Inferior parietal cortex (tissue), 1 donor: ENCODE measurements around the gene EHD1.

Experiments used
- DNase-seq: peaks from one replicate; pipeline ENCODE4 v3.0.0-alpha.2; 2016; ENCODE audit errors: extremely low spot score

The EHD1 gene

DNA sequence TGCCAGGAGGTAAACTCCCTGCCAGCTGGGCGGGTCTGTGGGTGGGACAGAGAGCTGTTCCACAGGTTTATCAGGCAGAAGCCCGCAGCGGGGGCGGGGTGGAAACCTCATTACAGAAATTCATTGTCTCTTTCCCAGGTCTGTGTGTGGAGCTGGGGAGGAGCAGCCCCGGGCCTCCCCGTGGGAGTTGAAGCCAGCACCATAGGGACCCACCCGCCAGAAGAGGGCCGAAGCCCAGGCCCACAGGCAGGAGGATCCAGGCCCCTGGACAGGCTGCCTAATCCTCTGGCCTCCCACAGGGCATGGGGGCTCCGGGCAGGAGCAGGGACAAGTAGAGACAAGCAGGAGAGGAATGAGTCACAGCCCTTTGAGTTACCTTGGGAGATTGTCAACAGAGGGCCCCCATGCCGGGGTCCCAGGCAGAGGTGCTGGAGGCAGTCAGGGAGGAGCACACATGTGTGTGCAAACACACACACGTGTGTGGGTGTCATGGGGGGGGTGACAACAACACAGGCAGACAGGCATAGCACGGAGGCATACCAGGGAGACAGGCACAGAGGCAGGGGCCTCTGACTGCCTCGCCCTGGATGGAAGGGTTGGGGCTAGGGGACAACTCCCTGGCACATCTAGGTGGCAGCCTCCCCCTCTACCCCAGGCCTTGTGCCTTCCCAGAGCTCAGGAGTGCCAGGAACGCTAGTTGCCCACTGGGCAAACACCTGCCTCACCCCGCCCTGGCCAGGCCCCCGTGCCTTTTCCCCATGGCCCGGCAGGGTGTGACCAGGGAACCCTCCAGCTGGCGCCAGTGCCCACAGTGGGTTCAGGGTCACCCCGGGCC lies 35.4 kb downstream of the EHD1 start:
- DNase-seq = no peak

DNA sequence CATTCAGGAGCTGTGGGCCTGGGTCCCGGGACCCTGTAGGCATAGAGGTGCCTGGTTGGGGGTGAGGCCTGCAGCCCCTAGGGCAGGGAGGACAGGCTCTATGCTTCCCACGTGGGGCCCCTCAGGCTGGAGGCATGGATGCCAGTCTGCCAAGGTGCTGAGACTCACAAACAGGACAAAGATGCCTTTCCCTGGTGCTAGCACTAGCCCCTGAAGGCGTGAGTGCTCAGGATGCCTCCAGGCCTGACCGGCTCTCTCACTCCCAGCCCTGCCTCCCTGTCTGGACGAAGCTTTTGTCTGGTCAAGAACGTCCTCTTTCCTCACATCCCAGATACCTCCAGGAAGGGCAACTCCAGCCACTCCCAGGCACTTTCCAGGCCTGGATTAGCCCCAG lies 36.1 kb downstream of the EHD1 start:
- no peak for DNase-seq

DNA sequence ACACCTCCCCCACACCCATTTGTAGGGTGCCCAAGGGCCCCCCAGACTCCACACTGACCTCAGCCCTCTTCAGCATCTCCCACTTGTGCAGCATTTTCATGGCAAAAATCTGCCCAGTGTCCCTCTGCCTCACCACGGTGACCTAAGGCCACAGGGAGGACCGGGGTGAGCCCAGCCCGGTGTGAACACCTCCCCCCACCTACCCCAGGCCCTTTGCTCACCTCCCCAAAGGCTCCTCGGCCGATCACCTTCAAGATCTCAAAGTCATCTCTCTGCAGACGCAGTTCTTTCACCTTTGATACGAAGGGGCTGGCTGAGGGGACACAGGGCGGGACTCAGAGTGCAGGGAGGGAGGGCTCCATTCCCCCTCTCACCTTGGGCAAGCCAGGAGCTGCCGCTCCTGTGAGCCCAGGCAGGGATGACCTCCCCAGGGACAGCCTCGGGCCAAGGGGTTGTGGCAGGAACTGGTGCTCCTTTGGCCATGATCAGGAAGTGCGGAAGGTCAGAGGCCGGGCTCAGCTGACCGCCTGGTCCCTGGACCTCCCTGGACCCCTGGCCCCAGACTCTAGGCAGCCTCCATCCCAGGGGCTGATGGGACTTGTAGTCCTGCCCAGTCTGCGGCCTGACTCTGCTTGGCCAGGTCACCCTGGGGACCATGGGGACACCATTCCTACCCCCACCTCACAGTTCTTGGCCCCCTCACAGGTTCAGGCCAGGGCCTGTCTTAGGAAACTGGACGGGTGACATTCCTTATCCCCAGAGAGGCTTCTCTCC lies 36.6 kb downstream of the EHD1 start:
- DNase-seq = no peak

DNA sequence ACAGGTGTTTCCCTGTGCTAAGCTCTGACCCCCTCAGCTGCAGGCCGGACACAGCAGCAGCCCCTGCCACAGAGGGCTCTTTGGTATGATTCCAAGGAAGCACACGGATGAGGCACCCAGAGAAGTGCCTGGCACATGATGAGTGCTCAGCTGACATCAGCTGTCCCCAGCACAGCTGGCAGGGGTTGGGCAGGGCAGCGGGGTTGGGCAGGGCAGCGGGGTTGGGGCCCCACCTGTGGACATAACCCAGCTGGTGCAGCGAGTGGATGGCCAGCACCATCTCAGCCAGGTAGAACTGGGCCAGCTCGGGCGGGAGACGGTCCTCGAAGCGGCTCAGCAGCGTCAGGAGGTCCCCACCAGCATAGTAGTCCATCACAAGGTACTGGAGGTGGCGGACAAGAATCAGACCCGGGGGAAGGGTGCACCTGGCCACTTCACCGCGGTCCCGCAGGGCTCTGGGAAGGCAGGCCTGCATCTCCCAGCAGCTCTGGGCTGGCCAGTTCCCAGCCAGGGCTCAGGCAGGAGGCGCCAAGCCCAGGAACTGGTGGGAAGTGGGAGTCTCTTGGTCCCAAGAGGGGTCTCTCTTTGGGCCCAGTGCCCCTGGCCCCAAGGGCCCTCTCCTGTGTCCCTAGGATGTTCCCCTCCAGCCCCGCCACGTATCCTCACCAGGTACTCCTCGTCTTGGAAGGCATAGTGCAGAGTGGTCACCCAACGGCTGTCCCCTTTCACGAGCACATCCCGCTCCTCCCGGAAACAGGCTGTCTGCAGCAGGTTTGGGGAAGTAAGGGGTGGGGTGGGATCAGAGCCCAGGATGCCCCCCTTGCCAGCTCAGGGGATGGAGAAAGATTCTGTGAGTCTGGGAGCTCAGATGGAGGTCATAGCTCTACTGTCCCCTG lies 38.3 kb downstream of the EHD1 start:
- no peak for DNase-seq

DNA sequence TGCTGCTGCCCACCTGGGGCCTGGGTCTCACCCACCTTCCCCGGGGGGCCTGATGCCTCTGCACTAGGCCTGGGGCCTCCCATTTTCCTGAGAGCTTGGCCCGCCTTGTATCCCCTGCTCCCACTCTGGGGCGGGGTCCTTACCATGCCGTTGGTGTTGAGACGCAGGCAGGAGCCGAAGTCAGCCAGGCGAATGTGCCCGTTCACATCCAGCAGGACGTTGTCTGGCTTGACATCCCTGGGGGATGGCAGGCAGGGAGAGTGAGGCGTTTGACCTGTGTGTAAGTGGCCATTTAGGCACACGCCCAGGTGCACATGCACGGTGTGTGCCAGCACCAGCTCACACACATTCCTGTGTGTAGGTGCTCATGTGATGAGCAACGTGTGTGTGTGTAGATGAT lies 39.1 kb downstream of the EHD1 start:
- DNase-seq = no peak

DNA sequence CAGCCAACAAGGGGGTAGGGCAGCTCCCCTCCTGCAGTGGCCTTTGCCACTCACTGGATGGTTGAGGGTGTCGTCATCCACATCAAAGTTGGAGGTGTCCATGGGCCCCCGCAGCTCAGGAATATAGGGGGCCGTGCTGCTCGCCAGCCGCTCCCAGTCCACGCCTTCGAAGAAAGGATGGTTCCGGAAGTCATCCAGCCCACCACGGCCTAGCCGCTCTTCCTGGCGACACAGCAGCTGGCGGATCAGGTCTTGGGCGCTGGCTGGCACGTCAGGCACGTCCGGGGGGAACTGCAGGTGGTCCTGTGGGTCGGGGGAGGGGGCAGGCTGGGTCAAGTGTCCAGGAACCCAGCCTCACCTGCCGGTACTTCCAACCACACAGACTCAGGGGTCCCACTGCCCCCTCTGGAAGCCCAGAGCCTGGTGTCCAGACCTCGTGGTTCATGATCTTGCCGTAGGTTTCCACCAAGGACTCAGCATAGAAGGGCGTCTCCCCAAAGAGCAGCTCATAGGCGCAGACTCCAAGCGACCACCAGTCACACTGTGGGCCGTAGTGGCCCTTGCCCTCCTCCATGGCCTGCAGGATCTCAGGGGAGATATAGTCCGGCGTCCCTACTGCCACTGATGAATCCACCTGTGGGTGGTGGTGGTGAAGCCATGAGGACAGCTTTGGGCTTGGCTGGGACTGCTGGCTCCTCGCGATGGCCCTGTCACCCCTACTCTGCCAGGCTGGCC lies 39.7 kb downstream of the EHD1 start:
- DNase-seq = no peak

DNA sequence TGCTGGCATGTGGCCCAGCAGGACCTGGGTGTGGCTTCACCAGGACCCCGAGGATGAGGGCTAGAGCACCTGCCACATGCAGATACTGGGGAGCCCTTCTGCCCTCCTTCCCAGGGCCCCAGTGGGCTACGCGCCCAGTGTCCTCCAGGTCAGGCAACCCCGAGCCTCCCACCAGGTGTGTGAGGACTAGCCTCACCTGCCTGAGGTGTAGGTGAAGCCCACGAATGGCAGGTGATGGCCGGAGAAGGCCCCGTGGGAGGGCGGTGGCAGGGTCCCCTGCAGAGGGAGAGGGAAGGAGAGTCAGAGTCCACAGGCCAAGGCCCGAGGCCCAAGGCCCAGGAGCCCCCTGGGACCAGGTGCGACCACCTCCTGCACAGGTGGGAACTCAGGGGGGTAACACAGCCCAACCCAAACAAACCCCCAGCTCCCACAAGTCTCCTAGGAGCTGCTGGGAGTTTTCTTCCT lies 40.5 kb downstream of the EHD1 start:
- no peak for DNase-seq

DNA sequence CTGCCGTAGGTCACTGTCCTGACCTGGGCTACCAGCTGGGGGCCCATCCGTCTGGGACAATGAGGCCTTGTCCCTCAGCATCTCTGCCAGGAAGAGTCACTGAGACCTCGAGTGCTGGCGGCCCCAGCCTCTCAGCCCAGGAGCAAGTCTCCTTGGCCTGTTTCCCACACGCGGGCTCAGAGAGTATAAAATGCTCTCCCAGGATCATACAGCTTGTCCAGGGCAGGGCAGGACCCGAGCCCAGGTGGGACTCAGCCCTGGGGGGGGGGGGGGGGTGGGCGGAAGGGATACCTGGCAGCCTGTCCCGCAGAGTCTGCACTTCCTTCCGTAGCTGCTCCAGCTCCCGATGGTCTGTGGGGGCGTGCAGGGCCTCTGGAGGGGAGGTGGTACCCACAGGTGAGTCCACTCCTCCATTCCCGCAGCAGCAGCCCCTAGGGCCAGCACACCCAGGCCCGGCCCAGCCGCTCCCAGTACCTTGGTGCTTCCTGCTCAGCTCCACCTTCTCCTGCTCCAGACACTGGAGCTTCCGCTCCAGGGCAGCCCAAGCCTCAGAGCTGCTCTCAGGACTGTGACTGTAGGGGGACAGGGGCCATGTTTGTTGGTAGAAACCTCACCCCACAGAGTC lies 41.9 kb downstream of the EHD1 start:
- no peak for DNase-seq

DNA sequence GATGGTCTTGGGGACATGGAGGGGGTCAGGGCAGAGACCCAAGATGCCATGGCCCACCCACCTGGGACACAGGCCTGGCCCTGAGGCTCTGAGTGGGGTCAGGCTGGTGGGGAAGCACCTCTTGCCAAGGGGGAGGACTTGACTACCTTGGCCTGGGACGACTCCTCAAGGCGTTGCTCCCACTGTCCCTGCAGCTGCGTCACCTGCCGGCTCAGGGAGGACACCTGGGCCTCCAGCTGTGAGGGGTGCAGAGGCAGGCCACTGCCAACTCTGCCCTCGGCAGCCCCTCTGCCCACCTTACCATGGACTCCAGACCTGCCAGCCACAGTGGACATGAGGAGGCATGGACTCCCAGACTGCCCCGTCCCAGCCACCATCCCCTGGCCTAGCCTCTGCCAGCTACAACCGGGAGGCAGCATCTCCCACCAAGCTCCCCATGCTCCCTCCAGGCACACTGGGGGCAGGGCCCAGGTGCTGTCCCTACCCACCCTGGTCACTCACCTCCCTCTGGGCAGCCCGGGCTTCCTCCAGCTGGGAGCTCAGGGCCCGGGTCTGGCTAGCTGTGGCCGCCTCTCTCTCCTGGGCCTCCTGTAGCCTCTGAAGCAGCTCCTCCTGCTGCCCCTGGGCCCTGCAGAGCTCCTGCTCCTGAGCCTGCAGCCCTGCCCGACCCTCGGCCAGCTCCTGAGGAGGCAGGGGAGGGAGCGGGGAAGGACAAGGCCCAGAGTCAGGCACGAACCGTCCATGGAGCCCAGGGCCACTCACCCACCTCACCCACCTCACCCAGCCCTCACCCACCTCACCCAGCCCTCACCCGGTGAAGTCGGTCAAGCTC lies 42.6 kb downstream of the EHD1 start:
- DNase-seq = no peak

DNA sequence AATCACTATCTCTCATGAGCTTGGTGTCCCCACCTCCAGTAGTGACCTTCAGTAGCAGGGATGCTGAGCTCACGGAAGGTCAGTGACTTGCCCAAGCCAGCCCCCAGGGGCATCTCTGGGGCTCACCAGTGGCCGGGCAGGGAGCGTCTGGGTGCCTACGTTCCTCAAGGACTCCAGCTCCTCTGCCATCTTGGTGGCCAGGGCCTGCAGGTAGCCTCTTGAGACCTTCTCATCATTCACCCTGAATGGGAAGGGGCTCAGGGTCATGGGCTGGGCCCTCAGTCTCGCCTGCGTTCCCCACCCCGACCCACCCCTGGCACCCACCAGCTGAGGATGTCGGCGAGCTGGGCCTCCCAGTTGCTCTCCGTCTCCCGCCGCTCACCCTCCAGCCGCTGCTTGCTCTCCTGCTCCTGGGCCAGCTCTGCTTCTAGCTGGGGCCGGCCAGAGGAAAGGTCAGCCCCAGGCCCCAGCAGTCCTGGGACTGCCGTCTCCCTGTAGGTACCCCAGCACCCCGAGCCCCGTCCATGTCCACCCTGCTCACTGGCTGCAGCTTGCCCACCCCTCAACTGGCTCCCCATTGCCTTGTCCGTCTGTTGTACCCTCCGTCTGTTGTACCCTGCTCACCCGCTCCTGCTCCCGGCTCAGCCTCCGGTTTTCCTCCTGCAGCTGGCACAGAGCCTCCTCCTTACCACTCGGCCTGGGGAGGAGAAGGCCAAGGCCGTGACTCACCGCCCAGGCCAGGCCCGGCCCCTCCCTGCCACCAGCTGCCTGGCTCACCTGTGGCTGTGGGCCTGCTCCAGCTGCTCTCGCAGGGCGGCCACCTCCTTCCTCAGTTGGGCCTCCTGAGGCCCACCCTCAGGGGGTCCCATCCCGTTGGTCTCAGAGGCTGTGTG lies 43.5 kb downstream of the EHD1 start:
- DNase-seq = no peak

DNA sequence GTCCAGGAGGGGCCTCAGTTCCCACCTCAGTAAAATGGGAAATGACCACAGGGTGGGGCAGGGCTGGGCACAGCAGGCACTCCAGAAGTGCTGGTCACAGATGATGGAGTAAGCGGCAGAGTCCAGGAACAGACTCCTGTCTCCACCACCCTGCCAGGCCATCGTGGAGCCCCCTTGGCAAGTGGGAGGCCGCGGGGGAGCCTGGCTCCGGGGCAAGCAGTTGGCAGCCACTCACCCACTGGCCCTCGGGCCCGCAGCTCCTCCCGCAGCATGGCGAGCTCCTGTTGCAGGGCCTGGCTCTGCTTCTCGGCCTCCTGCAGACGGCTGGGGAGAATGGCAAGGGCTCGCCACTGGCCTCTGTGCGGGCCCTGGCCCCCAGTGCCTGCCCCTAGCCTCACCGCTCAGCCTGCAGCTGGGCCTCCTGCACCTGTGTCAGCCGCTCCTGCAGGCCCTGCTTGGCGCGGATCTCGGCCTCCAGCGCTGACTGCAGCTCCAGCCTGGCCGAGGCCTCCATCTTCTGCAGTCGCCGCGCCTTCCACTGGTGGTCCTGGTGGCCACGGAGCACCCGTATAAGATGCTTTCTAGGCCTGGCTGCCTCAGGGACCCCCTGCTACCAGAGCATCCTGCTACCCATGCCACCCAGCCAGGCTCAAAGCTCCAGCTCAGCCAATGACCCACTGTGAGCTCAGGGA lies 44.2 kb downstream of the EHD1 start:
- DNase-seq = no peak

DNA sequence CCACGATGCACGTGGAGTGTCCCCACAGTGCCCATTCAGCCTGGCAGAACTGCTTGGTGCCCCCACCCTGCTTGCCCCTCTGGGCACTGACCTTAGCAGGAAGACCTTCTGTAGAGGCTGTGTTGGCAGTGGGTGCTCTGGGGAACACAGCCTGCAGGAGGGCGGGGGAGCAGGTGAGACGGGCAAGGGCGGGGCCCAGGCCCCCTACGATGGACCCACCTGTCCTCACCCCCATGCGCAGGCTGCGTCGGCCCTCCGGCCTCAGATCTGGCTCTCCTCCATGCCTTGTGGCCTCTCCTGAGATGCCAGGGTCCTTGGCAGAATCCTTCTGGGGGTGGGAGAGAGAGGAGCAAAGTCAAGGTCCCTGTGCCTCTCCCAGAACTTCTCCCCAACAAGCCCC lies 44.9 kb downstream of the EHD1 start:
- DNase-seq = no peak

DNA sequence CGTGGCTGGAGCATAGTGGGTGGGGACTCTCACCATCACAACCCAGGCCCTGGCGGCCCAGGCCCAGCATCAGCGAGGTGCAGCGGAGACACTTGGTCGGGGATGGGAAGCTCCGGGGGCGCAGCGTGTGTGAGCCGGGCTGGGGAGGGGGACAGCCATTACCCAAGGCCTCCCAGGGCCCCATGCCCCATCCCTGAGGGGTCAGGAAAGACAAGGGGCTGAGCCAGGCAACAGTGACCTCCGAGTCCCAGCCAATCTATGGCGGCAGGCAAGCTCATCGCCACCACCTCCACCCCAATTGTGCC lies 45.3 kb downstream of the EHD1 start:
- DNase-seq = no peak

DNA sequence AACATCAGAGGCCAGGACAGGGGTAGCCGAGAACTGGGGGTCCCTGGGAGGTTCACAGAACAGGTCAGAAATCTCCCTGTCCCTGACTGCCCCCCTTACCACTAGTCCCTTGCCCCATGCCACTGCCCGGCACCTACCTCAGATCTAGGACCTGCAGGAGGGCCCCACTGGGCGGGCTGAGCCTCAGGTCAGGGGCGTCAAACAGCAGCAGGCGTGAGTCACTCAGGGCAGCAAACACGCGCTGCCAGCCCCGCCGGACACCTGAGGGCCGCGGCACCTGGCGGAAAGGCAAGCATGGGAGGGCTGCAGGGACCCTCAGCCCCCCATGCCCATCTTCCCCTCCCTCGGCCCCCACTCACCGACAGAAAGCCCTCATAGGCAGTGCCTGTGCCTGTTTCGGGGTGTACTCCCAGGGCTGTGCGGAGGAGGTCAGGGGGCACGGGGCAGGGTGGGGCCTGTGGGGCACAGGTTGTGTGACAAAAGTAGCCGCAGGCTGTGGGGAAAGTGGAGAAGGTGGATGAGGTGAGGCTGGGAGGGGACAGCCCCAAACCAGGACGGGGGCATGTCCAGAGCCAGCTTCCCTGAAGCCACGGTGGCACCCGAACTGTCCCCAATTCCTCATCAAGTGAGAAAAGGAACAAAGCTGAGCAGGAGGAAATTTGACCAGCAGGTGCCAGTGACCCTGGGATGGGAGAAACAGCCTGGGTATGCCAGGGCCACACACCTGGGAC lies 45.8 kb downstream of the EHD1 start:
- no peak for DNase-seq

DNA sequence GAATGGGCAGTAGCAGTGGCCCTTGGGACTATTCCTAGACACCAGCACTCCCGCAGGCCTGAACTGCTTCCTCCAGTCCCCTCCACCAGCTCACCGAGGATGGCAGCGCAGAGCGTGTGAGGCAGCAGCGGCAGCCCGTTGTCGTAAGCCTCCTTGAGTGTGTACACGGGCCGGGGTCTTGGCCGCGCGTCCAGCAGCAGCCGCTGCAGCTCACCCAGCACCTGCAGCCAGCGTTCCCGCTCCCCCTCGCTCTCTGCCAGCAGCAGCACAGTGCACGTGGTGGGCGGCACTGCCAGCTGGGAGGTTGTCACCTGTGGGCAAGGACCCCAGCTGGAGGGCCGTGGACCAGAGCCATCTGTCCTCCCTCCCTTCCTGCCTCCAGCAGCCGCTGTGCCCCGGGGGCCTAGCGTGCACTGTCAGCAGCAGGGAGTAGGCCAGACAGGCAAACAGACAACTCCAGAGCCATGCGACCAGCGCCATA lies 47.0 kb downstream of the EHD1 start:
- no peak for DNase-seq

DNA sequence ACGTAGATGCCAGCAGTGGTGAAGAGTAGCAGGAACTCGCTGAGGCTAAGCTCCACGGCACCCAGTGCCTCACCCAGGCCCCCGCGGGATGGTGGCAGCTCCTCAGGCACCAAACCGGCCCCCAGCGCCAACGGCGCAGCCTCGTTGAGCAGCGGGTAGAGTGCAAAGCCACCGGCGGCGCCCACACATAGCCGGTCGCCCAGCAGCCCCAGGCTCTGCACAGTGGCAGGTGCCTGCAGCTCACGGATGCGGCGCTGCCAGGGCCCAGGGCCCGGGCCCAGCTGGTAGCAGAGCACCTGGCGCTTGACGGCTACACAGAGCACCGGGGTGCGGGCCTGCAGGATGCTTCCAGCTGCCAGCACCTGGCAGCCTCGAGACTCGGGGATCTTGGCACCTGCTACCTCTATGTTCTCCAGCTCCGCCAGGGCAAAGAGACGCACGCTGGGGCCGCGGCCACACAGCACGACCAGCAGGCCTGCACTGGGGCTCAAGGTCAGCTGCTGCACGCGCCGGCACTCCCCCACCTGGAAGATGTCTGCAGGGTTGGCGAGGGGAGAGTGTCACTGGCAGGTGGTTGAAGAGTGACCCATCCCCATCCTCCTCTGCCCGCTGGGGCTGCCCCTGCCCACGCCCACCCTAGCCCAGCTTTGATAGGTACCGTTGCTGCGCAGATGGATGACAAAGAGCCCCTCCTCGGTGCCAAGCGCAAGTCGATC lies 48.7 kb downstream of the EHD1 start:
- no peak for DNase-seq

DNA sequence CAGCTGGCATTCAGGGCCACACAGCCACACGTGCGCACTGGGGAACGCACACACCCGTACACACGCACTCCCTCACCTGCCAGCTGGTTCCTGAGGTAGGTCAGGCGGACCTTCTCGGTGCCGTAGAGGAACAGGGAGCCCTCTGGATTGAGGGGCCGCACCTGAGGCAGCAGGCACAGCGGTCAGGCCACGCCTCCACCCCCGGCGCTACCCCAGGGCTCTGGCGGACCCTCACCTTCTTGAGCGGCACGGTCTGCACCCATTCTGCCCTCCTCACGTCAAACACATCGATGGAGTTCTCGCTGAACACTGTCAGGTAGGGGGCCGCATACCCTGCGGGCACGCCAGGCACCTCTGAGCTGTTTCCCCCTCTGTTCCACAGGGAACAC lies 51.0 kb downstream of the EHD1 start:
- DNase-seq = no peak
